Astrocyte of the hippocampus (primary cell): ENCODE results near the gene PER3.

ENCODE experiments used
- DNase-seq: peaks from one replicate; pipeline ENCODE4 v3.0.0; 2011; ENCODE audit warnings: low read depth, low spot score

Gene PER3

DNA sequence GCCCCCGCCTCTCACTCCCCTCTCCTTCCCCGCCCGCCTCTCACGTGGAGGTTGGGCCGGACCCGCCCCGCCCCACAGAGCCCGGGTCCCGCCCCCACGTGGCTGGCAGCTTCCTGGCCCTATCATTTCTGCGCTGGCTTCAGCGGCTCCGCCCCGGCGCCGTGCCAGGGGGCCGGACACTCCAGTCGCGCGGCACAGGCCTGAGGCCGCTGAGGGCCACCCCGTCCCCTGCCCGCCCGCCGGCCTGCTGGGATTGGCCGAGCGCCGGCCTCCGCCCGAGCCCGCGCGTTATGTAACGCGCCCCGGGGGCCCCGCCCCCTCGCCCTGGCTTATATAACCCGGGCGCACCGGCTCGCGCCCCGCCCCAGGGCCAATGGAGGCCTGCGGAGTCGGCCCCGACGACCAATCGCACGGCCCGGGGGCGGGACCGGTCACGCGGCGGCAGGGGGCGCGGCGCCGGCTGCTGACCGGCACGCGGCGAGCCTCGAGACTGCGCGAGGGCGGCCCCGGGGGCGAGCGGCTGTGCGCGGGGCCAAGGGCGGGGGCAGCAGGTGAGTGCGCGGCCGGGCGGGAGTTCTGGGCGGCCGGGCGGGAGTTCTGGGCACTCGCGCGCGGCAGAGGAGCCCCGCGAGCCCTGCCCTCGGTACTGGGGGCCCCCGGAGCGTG is at the start of gene PER3:
Gene PER3 (plus strand): TSS at position 466 of the 666 bp plus-strand sequence. CDS start 587 bp downstream, outside the sequence.
- peak; percentile 100 for DNase-seq

- DNase-seq = no peak
These were observed 46.0 kb upstream of the PER3 start for GRCh38 chr1:7738044-7738443.

DNA sequence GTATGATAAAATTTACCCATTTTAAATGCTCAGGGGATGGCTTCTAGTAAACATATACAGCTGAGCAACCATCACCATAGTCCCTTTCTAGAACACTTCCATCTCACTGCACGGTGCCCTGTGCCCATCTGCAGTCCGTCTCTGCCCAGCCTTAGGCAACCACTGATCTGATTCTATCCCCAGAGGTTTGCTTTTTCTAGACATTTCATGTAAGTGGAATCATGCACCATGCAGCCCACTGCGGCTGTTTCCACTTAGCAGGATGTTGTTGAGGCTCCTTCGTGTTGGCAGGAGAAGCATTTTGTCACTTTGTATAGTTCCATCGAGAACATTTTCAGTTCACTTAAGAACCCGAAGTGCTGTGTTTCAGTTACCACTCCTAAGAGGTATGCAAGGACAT is 40.7 kb upstream of the PER3 start:
- DNase-seq = no peak

DNA sequence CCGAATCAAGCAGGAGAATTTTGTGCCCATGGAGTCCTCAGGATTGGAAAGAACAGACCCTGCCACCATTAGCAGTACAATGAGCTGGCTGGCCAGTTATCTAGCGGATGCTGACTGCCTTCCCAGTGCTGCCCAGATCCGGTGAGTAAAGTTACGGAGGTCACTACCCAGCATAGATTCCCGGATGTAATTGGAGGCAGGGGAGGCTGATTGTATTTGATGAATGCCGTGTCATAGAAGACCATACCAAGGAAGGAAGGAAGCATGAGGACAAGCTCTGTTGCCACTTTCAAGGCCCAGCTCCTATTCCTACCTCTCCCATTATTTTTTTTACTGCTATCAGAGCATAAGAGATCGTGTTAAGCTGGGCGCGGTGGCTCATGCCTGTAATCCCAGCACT is 39.2 kb upstream of the PER3 start:
- no peak for DNase-seq

DNA sequence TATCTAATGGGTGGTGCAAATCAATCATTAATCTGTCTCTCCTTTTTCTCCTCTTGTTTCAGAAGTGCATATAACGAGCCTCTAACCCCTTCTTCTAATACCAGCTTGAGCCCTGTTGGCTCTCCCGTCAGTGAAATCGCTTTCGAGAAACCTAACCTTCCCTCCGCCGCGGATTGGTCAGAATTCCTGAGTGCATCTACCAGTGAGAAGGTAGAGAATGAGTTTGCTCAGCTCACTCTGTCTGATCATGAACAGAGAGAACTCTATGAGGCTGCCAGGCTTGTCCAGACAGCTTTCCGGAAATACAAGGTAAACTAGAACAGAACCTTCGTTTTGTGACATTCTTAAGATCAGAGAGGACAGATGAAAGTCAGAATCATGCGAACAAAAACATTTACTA is 38.3 kb upstream of the PER3 start:
- DNase-seq = no peak

DNA sequence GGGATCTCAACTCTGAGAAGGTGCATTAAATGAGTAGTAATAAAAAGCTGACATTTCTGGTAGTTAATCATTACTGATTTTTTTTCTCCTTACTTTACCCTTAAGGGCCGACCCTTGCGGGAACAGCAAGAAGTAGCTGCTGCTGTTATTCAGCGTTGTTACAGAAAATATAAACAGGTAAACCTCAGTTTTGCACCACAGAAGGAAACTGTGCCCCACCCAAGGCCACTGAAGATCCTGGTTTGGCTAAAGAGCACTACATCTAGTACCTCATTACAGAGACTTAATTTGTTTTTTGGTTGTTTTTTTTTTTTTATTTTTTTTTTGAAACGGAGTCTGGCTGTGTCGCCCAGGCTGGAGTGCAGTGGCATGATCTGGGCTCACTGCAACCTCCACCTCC is 36.5 kb upstream of the PER3 start:
- no peak for DNase-seq

- DNase-seq = no peak
These were observed 35.0 kb upstream of the PER3 start for GRCh38 chr1:7749126-7749525.

GRCh38 chr1:7751174-7751573 is 32.9 kb upstream of the PER3 start:
- no peak for DNase-seq

- peak; percentile 86 for DNase-seq
These were observed 31.3 kb upstream of the PER3 start for GRCh38 chr1:7752512-7753417.

GRCh38 chr1:7753641-7754040 is 30.4 kb upstream of the PER3 start:
- no peak for DNase-seq

- DNase-seq = no peak
These were observed 29.9 kb upstream of the PER3 start for GRCh38 chr1:7754234-7754633.

GRCh38 chr1:7755448-7755847 is 28.6 kb upstream of the PER3 start:
- DNase-seq = peak; percentile 25

DNA sequence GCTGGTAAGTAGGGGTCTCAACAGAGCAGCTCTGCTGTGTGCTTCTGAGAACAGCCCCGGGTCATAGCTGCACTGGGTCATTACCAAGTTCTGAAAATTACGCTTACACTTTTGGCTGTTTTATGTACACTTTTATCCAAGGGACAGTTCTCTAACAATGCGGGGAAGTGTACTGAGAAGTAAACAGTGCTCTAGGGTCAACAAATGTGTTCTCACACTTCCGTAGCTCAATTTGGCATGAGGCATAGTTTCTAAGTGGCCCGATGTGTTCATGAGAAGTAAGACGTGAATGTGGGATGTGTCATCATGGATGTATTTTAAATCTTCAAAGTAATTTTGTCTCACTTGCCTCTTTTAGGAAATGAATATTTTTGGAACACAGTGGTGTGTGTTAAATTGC is 23.8 kb upstream of the PER3 start:
- peak; percentile 15 for DNase-seq

GRCh38 chr1:7761103-7761502 is 23.0 kb upstream of the PER3 start:
- no peak for DNase-seq

DNA sequence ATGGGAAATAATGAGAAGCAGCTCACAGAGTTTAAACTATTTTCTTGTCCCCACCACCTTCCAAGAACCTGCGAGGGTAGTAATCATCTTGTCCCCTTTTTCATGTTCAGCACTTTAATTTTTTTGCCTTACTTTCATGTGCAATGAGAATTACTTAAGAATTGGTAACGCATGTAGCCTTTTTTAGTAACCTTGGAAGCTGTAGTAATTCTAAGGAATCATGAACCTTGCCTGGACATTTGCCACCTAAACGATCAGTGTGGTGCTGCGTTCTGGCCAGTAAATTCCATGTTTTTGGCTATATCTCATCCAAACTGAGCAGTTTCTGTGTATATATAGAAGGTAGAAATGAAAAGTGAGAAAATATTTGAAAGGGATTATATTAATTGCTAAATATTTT is 16.9 kb upstream of the PER3 start:
- DNase-seq = no peak

GRCh38 chr1:7768583-7768982 is 15.5 kb upstream of the PER3 start:
- DNase-seq = no peak

DNA sequence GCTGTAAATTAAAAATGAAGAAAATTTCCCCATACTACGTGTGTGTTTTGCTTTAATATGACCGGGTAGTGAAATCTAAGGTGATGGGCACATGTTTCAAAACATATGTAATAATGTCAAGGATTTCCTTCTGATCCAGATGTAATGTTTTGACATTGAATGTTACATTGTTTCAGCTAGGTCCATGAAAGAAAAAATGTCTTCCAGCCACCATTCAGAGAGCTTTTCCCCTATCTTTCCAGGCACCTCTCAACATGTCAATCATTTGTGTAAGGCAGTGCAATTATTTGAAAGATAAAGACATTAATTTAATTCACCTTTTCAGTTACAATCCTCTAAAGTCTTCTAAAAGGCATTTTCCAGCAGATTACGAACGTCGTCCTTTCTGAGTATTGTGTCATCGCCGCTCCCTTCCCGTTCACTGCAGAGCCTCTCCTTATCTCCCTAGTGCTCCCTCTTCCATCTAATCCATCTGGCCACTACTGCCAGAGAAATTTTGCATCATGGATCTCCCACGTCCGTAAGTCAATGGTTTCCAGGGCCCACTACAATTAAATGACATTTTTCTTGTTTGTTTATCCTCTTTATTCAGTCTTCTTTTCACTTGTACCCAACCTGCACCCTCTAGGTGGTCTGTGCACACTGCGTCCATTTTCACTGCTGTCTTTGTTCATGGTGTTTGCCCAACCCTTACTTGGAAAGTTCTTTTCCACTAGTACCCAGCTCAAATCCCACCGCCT is 14.2 kb upstream of the PER3 start:
- no peak for DNase-seq

- no peak for DNase-seq
These were observed 13.5 kb upstream of the PER3 start for GRCh38 chr1:7770669-7770996.

DNA sequence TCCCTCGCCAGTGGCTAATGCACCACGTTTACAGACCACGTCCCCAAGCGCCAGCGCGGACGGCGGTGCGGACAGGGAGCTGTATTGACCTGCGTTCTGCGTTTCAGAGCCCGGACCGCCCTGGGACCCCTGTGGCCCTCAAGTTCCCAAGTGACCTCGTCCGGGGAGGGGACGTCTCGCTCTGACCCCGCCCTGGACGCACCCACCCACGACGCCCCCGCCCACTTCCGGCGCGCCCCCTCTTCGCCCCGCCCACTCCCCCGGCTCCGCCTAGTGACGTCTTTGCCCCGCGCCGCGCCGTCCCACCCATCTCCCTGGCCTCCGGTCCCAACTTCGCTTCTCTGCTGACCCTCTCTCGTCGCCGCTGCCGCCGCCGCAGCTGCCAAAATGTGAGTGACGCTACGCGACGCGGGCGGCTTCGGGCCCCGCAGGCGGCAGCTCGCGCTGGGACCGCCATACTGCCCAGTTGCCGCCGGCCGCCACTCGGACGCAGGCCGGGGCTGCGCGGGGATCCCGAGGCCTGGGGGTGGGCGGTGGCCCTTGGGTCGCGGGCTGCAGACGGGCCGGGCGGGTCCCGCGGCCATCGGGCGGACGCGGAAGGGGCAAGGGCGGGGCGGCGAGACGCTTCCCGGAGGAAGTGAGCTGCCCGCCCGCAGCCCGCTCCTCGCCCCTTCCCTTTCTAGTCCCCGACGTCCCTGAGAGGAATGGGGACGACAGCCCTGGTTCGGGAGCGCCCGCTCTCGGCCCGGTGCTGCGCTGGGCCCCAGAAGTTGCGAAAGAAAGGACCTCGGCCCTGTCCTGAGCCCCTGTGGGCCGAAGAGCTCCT is 12.9 kb upstream of the PER3 start, which contains the start of gene VAMP3:
Gene VAMP3 (plus strand): TSS at position 300 of the 826 bp plus-strand sequence. CDS start 88 bp downstream, at position 388.
- DNase-seq = peak; percentile 94

DNA sequence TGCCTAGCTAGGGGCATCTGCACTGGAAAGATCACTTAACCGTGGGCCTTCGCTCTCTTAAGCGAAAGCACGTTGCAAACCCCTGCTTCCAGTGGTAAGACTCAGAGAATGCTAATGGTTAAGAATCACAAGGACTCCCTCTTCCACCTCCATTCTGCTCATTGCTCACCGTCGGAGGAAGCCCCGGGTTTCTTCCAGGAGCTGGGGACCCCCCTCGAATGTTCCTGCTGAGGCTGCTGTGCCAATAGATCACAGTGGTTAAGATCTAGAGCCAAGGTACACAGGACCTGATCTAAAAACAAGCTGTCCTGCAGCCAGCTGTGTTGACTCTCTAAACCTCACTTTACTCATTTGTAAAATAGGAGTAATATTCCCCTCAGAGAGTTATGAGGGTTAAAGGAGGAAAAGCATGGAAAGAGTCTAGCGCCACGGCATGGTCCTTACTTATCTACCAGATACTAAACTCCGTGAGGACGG is 12.2 kb upstream of the PER3 start:
- no peak for DNase-seq

- no peak for DNase-seq
These were observed 6.5 kb upstream of the PER3 start for GRCh38 chr1:7777591-7777990.
